Endodermal cell (in vitro differentiated cells): ENCODE results near the gene OSGIN1. TPM values are rescaled to one million over a fixed set of nuclear protein-coding genes. Genes with fewer than 3 reads are reported as not detected.

Source experiments
- DNase-seq: peaks from one replicate; pipeline ENCODE4 v3.0.0-alpha.2; 2017
- H3K27ac ChIP-seq: 2 replicates; pipeline ENCODE4 v1.5.1; 2013; ENCODE audit warnings: mild to moderate bottlenecking, low read depth, low read length, moderate library complexity
- H3K27me3 ChIP-seq: 2 replicates; pipeline ENCODE4 v1.6.1; 2013; ENCODE audit warnings: mild to moderate bottlenecking, low read length, moderate library complexity; ENCODE audit not compliant: insufficient read depth, control insufficient read depth, poor library complexity, severe bottlenecking
- H3K36me3 ChIP-seq: 2 replicates; pipeline ENCODE4 v1.7.0; 2013; ENCODE audit warnings: mild to moderate bottlenecking, low read length, moderate library complexity; ENCODE audit not compliant: control insufficient read depth, insufficient read depth
- H3K4me1 ChIP-seq: one replicate; pipeline ENCODE4 v1.7.0; 2013; ENCODE audit warnings: low read length; ENCODE audit not compliant: control insufficient read depth, insufficient read depth
- H3K4me3 ChIP-seq: 2 replicates; pipeline ENCODE4 v1.5.1; 2013; ENCODE audit warnings: mild to moderate bottlenecking, low read length, moderate library complexity
- H3K9ac ChIP-seq: 2 replicates; pipeline ENCODE4 v1.6.1; 2013; ENCODE audit warnings: mild to moderate bottlenecking, low read length, moderate library complexity; ENCODE audit not compliant: poor library complexity, severe bottlenecking; ENCODE audit errors: extremely low read depth
- H3K9me3 ChIP-seq: 2 replicates; pipeline ENCODE4 v1.6.1; 2013; ENCODE audit warnings: mild to moderate bottlenecking, low read length, moderate library complexity; ENCODE audit not compliant: control insufficient read depth
- H3K27ac Mint-ChIP-seq: 2 replicates; pipeline ENCODE4 v1.8.0; 2020; ENCODE audit warnings: mixed read lengths
- H3K27me3 Mint-ChIP-seq: 2 replicates; pipeline ENCODE4 v1.8.0; 2021; ENCODE audit warnings: mild to moderate bottlenecking, mixed read lengths; ENCODE audit not compliant: insufficient read depth
- H3K36me3 Mint-ChIP-seq: 2 replicates; pipeline ENCODE4 v1.8.0; 2020; ENCODE audit warnings: low read depth, mixed read lengths
- H3K4me1 Mint-ChIP-seq: 2 replicates; pipeline ENCODE4 v1.8.0; 2020; ENCODE audit warnings: mixed read lengths
- H3K4me3 Mint-ChIP-seq: 2 replicates; pipeline ENCODE4 v1.8.0; 2020; ENCODE audit warnings: mild to moderate bottlenecking, moderate library complexity, mixed read lengths
- H3K9me3 Mint-ChIP-seq: 2 replicates; pipeline ENCODE4 v1.8.0; 2020; ENCODE audit warnings: mild to moderate bottlenecking, mixed read lengths
- WGBS, 2 experiments: methylation state at CpG; one replicate each; pipeline versions ENCODE4 v1.1.5 to v1.1.7; 2013; ENCODE audit warnings: missing lambda C conversion rate in 2 of 2, mixed read lengths in 1 of 2; ENCODE audit not compliant: insufficient coverage in 1 of 2, insufficient read length in 1 of 2; 5-methylcytosine and 5-hydroxymethylcytosine counted together
- total RNA-seq, 2 donors: library from RNA; stranded (reverse); fragmentation: NEBNext Ultra II Directional in 1 of 2; extraction: Animal tissue kit (Norgen Biotek cat#: 25700) in 1 of 2; gene quantifications; 2 replicates in 1 of 2; 3 replicates in 1 of 2; pipeline ENCODE4 v1.2.1, GENCODE V29; 2021
- TF ChIP-seq, protein P1 (sequence below): fragments of 200-600 bp; sonication (generic); conservative IDR thresholded peaks from 2 replicates; pipeline ENCODE4 v1.5.0; 2021; ENCODE audit warnings: antibody characterized with exemption, mild to moderate bottlenecking

The OSGIN1 gene
- total RNA-seq, 2 donors from 2014 or later = 1.6 to 2.7 TPM

GRCh38 chr16:83917152-83918120 is 35.6 kb upstream of the OSGIN1 start:
- no peaks in the 10 kb centered on the region for H3K27me3 ChIP-seq
- H3K27ac ChIP-seq = no peak overlapping the region
- no peaks in the 10 kb centered on the region for H3K9me3 ChIP-seq
- H3K27me3 Mint-ChIP-seq = no peaks in the 10 kb centered on the region
- peaks cover 81% of the 10 kb centered on the region for H3K36me3 ChIP-seq
- no peak overlapping the region for H3K27ac Mint-ChIP-seq
- no peak overlapping the region for H3K4me3 Mint-ChIP-seq
- peaks cover 7% of the 10 kb centered on the region for H3K4me1 Mint-ChIP-seq
- H3K4me3 ChIP-seq = no peak overlapping the region
- peaks cover 93% of the 10 kb centered on the region for H3K36me3 Mint-ChIP-seq
- no peaks in the 10 kb centered on the region for H3K9me3 Mint-ChIP-seq
- TF ChIP-seq, protein P1, sequence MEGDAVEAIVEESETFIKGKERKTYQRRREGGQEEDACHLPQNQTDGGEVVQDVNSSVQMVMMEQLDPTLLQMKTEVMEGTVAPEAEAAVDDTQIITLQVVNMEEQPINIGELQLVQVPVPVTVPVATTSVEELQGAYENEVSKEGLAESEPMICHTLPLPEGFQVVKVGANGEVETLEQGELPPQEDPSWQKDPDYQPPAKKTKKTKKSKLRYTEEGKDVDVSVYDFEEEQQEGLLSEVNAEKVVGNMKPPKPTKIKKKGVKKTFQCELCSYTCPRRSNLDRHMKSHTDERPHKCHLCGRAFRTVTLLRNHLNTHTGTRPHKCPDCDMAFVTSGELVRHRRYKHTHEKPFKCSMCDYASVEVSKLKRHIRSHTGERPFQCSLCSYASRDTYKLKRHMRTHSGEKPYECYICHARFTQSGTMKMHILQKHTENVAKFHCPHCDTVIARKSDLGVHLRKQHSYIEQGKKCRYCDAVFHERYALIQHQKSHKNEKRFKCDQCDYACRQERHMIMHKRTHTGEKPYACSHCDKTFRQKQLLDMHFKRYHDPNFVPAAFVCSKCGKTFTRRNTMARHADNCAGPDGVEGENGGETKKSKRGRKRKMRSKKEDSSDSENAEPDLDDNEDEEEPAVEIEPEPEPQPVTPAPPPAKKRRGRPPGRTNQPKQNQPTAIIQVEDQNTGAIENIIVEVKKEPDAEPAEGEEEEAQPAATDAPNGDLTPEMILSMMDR = no peak
- WGBS, 2 experiments = 96 to 99% methylated on average over 48 to 51 of the region's 51 CpGs
- H3K9ac ChIP-seq = no peak overlapping the region
- H3K4me1 ChIP-seq = no peaks in the 10 kb centered on the region
- no peak for DNase-seq

- Mint-ChIP-seq H3K27ac (no peak overlapping the region), H3K9me3 (no peaks in the 10 kb centered on the region), H3K36me3 (peaks cover 79% of the 10 kb centered on the region), H3K27me3 (no peaks in the 10 kb centered on the region), H3K4me3 (no peak overlapping the region), H3K4me1 (peaks cover 4% of the 10 kb centered on the region)
- WGBS, 2 experiments = 90 to 93% methylated on average over 1 to 2 of the region's 2 CpGs
- TF ChIP-seq, protein P1 = no peak
- Histone ChIP-seq H3K4me3 (no peak overlapping the region), H3K27ac (no peak overlapping the region), H3K9me3 (no peaks in the 10 kb centered on the region), H3K27me3 (no peaks in the 10 kb centered on the region), H3K4me1 (no peaks in the 10 kb centered on the region), H3K9ac (no peak overlapping the region), H3K36me3 (peaks cover 46% of the 10 kb centered on the region)
- no peak for DNase-seq
Measured at GRCh38 chr16:83920894-83921491, 32.0 kb upstream of the OSGIN1 start.

DNA sequence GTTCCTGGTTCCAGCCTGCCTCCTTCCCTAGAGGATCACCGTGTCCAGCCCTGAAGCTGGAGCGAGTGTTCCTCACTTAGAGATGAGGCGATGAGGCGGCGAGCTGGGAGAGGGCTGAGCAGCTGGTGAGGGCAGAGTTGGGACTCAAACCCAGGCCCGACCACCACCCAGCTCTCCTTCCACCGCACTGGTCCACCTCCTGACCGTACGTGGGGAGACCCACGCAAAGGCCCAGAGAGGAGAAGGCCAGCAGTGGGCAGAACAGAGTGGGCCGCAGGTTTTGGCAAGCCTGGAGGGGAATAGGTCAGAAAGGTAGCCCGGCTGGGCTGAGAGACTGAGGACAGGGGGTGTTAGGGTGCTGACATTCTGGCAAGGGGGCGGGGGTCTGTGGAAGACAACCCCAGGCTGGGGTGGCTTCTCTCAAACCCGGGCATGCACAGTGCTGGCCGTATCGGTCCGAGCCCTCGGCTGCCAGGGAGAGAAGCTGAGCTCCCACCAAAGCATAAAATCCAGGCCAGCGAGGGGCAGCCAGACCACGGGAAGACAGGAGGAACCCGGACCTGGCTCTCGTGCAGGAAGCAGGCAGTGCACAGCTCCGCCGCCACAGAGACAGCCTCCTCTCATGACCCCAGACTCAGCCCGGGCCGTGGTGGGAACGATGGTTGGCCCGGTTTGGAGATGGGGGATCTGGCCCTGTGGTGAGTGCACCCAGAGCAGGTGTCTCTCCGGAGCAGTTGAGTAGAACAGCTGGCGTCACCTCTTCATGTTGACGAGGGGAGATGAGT is 29.3 kb upstream of the OSGIN1 start:
- H3K27ac Mint-ChIP-seq = no peak overlapping the region

More for the DNA sequence above, 29.3 kb upstream of the OSGIN1 start:
- WGBS, 2 experiments = 93% methylated on average over 27 to 31 of the region's 31 CpGs
- Mint-ChIP-seq H3K36me3 (peaks cover 54% of the 10 kb centered on the region), H3K4me1 (peaks cover 15% of the 10 kb centered on the region), H3K27me3 (no peaks in the 10 kb centered on the region), H3K9me3 (no peaks in the 10 kb centered on the region), H3K4me3 (no peak overlapping the region)
- H3K9ac ChIP-seq = no peak overlapping the region
- H3K27me3 ChIP-seq = no peaks in the 10 kb centered on the region
- no peak for DNase-seq
- TF ChIP-seq, protein P1 = no peak
- H3K27ac ChIP-seq = no peak overlapping the region
- H3K4me3 ChIP-seq = no peak overlapping the region
- H3K4me1 ChIP-seq = no peaks in the 10 kb centered on the region
- peaks cover 22% of the 10 kb centered on the region for H3K36me3 ChIP-seq
- no peaks in the 10 kb centered on the region for H3K9me3 ChIP-seq
